SK-N-SH (cell line): ENCODE data around the gene LMO7.

Experiments
- CTCF ChIP-seq: fragments of 200-600 bp; sonication (generic); IDR thresholded peaks from 2 replicates; pipeline ENCODE4 v1.6.1; 2017; ENCODE audit warnings: antibody characterized with exemption, mild to moderate bottlenecking, moderate library complexity
- NFIC ChIP-seq: IDR thresholded peaks from 2 replicates; pipeline ENCODE4 v1.4.0; 2012; ENCODE audit warnings: borderline replicate concordance
- RFX5 ChIP-seq: IDR thresholded peaks from 2 replicates; pipeline ENCODE4 v1.6.1; 2012; ENCODE audit warnings: mild to moderate bottlenecking, improper control_type of control experiment, low read length
- YY1 ChIP-seq: IDR thresholded peaks from 2 replicates; pipeline ENCODE4 v1.4.0; 2012; ENCODE audit warnings: low read depth, mild to moderate bottlenecking

DNA sequence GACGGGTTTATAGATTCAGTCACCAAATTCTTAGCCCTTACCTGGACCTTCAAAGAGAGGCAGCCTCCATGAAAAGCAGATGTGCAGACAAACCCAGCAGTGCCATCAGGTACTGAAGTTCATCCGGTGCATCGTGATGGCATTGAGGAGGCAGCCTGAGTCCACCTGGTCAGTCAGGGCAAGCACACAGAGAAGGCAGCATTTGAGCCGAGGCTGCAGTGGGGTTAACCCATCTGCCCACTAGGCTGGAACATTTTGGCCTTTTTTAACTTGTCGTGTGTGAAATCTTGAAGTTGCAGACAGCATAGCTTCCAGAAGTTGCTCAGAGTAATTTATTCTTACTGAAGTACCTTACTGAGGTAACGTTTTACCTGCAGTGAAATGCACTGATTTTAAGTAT lies 4.9 kb downstream of the LMO7 start:
- TF ChIP-seq CTCF (no peak), RFX5 (no peak), YY1 (no peak), NFIC (no peak)
